Hematopoietic multipotent progenitor cell treated with erythropoietin and hydrocortisone succinate and interleukin-3 and kit ligand, for 15 days (in vitro differentiated cells): Measurements from ENCODE around the gene ATP8A2.
"Not testable (repeated sequence)": the region's sequence is repeated elsewhere in the genome, so short reads cannot be mapped to it uniquely, and the experiment has no call there.

Experiments
- DNase-seq: peaks from one replicate; pipeline ENCODE4 v3.0.0-alpha.2; 2015; ENCODE audit warnings: low spot score

ATP8A2 gene

DNA sequence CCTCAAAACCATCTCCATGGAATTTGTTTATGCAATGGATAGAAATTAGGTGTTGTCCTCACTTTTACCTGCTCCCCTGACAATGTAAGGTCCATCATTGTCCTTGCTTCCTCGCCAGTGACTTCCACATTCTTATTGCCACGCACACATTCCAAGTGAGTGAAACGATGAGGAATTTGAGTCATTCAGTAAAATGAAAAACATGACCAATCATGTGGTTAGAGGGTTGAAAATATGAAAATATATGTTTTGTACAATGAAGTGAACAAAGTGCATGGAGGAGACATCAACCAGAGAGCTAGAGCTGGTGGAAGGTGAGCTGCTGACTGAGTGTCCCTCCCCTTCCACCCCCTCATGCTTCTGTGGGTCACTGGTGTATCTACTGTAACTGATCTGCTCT, 91.7 kb downstream of the ATP8A2 start:
- no peak for DNase-seq

DNA sequence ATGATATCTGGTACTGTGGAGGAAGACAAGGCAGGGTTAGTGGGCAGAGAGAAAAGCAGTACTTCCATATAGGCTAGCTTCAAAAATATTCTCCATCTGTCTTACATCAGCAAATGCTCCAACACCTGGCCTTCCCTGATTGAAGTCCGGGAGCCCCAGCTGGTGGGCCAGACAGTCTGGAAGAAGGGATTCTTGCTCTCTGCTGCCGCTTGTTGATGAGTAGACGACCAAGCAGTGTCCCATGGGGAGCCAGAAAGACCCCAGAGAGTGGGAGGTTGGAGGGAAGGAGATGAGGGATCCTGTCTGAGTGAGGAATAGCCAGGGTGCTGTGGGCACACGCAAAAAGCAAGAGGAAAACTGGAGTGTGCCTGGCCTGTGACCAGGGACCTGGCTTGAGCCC, 95.1 kb downstream of the ATP8A2 start:
- no peak for DNase-seq

DNA sequence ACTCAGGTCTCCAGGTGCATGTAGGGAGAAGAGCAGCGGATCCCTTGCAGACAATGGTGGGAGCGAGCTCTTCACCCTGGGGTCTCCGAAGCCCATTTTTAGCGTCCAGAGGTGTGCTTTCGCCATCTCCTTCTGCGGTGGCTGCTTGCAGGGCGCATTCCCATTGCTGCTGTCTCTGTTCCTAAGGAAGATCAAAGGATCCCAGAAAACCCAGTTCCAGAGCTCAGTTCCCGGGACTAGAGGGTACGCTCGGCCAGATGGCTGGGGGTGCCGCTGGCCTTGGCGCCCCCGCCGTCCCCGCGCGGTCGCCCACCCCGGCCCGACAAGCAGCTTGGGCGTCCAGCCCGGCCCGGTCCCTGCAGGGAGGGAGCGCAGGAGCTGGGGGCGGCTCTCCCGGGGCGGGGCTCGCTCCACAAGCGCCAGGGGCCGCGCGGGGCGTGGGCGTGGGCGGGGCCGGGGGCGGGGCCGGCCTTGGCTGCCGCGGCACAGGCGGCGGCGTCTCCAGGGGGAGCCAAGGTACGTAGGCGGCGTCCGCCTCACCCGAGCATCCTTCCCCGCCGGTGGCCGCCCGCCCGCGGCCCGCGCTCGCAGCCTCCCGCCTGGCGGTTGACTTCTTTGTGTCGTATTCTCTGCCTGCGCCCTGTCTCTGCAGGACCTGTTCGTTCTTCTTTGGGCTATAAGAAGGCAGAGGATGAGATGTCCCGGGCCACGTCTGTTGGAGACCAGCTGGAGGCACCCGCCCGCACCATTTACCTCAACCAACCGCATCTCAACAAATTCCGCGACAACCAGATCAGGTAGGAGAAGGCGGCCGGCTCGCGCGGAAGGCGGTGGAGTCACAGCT, 96.8 kb downstream of the ATP8A2 start:
- DNase-seq: peak; percentile 5

DNA sequence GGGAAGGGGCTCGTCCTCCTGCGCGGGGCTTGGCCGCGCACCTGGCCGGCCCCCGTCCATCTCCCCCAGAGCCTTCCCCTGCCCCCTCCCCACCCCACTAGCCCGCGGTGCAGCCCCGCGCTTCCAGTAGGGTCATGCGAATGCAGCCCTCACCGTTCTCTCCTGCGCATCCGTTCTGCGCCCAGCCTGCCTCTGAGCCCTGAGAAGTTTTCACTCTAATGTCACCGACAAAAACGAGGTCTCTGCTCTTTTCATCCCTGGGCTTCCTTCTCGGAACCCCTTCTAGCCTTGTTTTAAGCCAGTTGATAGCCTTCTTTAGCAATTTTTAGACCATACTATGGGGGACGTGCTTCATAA, 97.4 kb downstream of the ATP8A2 start:
- DNase-seq: no peak

DNA sequence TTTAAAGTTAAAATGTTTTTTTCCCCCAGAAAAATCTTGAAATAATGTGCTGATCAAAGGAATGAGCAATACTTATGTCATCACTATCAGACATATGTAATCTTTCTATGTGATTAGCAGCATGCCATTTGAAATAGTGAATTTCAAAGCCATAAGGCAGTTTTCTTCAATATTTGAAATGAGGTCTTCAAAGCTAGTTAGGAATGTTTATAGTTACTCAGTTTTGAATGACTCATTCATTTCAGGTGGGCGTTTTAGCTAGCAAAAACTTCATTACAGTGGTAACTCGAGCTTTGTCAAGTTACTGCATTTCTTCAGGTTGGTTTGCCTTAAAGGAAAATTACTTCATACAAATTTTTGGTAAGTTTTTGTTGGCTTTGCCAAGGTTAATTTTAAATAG, 102.1 kb downstream of the ATP8A2 start:
- no peak for DNase-seq

DNA sequence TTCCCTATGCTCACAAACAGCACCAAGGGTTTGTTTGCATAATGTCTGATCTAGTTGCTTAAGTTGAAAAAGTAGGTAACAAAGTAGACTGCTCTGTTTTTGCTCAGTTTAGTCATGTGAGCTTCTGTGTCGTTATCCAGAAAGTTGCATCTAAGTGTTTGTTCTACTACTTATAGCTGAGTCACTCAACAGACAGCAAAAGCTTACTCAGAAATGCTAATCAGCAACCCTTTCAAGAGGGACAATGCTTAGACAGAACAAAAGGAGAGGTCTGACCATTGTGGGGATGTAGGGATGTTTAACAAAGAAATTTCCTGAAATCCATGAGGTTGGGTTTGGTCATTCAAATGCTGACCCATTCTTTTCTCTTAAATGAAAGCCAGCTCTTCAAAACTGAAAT, 106.4 kb downstream of the ATP8A2 start:
- no peak for DNase-seq

DNA sequence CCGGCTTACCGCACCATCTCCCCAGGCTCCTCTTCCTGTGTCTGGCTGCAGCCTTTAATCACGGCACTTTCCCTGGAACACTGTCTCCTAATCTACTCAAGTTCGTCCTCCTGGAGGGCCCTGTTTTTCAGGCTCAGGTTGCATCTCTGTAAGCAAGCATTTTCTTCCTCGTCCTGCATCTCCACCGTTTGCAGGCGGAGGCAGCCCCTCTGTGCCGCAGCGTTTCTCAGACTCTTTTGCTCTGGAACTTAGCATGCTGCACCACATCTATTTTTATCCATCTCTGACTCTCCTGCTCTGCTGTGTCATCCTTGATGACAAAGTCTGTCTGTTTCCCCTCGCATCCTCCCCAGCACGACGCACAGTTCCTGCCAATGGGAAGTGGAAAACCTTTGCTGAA, 117.5 kb downstream of the ATP8A2 start:
- DNase-seq: no peak

DNA sequence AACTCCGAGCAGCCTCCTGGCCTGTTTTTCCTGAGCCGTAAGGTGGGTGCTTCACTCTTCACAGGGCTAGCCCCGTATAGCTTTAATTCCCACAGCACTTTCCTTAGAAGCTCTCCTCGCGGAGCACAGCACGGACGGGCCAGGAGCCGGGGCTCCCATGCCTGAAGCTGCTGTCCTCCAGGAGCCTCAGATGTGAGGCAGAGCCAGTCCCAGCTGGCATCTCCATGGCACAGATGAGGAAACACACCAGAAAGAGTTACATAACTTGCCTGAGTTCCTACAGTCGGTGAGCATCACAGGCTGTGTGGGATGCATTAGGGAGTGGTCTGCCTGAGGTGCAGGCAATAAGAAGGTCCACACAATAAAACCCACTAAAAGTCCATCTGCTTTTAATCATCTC, 118.5 kb downstream of the ATP8A2 start:
- DNase-seq: no peak

DNA sequence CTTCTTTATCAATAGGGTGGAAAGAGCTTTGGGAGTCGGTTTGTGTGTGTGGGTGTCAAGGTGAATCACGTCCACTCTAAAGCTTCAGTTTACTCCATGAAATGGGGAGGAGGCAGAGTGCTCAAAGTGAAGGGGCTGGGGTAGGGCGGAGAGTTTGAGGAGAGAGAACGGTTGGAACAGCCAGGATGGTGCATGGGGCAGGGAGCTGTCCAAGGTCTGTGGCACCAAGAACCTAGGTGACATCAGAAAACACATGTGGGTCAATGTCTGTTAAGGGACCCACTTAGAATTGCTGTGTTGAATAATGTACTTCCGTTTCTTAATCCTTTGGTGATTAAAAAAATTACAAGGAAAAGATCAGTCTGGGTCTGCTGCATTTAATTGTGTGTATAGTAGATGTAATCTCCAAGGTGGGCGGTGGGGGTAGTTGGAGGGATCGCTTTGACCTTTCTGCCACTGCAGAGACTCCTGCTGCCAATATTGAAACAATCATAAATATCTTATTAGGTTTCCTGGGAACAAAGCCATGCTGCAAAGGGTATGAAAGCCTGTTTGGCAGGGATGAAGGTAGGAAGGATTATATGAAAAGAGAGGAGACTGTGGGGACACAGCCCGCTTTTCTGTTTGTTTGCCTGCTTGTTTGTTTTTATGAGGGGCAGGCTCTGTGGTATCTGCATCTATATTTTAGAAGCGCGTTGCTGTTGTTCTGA, 122.3 kb downstream of the ATP8A2 start:
- no peak for DNase-seq

DNA sequence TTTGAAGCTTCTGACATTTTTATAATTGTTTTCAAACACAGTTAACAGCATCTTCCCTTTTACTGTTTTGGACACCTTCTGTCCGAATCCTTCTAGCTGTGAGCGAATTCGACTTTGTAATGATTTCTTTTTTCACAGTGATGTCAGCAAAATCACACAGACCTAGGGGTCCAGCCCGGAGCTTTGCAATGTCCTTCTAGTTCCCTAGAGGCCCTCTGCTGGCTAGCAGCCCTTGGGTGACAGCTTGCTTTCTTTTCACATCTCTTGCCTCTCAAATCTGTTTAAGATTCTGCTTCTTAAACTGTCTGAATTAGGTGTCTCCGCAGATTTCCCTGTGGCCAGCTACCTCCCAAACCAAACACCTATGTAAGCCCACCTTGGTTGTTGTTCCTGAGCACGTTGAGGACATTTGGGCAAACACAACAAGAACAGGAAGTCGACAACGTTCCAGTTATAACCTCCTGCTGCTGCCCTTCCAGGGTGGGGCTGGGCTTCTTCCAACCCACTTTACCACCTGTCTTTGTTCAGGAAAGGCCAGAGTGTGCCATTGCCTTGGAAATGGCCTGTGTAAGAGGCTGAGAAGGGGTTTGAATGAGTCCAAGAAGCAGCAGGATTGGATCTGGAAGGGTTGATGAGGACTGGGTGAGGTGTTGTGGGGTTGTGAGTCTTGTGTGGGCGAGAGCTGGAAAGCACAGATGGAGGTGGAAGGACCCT, 123.1 kb downstream of the ATP8A2 start:
- DNase-seq: no peak

DNA sequence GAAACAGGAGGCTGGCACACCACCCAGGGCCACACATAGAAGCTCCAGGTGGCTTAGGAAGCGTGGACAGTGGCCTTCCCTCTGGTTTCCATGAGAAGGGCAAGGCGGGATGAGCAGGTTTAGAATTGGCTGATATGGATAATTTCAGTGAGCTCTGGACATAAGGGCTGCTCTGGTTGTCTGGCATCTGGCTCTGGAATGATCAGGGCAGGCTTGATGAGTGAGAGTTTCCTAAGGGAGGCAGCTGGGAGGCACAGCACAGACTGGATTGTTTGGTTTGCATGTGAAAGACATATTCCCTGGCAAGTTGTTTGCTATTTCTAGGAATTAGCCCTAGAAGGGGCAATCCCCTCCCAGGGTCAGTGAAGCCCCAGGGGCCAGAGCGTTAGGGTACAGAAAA, 129.5 kb downstream of the ATP8A2 start:
- DNase-seq: no peak

DNA sequence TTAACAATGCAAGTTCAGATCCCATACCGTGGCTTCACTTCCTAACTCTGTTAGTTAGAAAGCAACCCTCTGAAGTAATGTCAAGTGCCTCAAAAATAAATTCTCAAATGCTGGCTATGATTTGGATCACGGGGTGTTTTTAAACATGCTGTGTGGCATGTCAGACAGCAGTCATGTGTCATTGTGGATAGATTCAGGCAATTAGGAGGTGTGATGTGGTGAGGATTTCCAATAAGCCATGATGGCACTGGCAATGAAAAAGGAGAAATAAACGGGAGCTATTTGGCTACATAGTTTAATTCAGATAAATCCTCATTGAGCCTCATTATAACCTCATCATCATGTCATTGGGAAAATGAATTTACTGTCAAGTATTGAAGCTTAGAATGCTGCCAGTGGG, 130.3 kb downstream of the ATP8A2 start:
- no peak for DNase-seq

DNA sequence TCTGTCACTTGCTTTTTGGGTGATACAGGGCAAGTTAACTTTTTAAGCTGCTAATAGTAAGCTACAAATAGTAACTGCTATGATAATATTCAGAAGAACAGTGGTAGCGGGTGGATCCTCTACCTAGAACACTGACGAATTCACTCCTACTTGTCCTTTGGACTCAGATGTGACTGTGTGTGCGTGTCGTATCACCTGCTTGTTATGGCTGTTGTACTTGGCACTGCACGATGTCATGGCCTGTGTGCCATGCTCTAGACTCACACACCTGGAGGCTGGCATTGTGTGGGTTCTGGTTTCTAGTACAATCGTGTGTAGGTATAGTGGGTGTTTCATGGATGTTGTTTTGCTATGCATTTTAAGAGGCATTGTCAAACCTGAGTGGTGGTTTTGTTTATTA, 130.8 kb downstream of the ATP8A2 start:
- DNase-seq: no peak

DNA sequence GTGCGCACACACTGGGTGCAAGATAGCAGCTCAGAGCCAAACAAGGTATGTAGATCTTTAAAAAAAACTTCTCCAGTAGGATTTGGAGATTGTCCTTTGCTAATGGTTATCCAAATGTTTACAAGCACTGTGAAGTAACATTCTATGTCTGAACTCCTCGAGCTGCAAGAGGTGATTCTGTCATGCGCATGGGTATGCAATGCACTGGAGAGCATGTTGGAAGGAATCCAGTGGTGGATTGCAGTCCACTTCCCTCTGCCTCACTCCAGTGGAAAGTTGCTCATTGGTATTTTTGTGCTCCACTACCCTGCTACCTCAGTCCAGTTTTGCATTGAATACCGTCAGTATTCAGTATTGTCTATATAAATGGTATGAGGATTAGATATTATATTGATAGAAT, 132.1 kb downstream of the ATP8A2 start:
- DNase-seq: no peak

DNA sequence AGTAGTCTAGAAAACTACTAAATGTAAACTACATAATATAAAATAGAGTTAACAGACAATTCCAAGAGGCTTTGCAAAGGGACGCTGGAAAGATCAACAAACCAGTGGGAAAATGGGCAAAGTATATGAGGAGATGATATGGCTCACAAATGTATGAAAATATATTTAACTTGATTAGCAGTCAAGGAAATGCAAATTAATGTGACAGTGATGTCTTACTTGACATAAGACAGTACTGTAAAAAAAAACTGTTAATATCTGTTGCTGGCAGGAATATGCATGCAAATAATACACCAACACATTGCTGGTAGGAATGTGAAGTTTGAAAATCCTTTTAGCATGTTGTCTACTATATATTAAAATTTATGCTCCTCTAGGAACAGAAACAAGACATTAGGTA, 136.1 kb downstream of the ATP8A2 start:
- no peak for DNase-seq

DNA sequence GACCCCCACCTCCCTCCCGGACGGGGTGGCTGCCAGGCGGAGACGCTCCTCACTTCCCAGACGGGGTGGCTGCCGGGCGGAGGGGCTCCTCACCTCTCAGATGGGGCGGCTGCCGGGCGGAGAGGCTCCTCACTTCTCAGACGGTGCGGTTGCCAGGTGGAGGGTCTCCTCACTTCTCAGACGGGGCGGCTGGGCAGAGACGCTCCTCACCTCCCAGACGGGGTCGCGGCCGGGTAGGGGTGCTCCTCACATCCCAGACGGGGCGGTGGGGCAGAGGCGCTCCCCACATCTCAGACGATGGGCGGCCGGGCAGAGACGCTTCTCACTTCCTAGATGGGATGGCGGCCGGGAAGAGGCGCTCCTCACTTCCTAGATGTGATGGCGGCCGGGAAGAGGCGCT, 141.3 kb downstream of the ATP8A2 start:
- DNase-seq: not testable (repeated sequence)

DNA sequence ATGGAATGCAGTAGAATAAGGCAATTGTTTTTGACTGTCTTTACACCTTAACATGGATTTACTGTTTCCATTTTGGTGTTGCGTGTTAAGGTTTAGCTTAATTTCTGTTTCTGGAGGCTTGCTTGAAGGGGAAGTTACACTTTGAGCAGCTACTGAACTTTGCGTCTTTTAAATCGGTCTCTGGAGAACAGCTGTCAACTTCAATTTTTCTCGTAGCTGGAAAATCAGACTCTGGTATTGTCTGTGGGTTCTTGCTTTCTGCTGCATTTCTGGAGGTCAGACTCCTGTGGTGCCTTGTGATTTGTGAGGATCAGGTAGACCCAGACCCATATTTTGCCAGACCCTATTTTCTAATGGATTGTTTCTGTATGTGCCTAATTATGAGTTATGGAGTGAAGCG, 146.7 kb downstream of the ATP8A2 start:
- no peak for DNase-seq

DNA sequence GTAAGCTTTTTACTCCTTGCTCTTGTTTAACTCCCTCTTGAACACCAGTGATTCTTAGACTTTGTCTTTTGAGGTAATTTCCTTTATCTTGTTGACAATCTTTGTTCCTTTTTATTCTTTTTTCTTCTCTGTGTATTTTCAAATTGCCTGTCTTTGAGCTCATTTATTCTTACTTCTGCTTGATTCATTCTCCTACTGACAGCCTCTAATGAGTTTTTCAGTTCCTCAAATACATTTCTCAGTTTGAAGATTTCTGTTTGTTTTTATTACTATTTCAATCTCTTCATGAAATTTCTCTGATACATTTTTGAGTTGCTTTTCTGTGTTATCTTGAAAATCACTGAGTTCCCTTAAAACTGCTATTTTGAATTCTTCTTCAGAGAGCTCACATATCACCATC, 154.1 kb downstream of the ATP8A2 start:
- no peak for DNase-seq

DNA sequence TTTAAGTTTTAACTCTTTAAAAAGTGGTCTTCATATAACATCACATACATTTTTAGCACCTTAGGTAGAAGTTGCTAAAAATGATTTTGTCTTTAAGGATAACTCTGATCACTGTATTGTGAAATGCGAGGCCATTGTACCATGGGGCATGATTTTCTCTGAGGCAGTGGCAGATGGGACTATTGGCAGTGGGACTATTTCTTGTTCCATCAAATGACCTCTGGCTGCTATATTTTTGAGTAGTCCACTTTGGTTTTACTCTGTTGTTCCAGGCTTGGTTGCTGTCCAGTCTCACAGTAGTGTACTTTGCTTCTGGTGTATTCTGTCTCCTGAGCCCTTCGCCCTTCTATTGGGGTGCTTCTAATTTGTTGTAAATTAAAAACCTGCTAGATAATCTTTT, 156.5 kb downstream of the ATP8A2 start:
- no peak for DNase-seq

DNA sequence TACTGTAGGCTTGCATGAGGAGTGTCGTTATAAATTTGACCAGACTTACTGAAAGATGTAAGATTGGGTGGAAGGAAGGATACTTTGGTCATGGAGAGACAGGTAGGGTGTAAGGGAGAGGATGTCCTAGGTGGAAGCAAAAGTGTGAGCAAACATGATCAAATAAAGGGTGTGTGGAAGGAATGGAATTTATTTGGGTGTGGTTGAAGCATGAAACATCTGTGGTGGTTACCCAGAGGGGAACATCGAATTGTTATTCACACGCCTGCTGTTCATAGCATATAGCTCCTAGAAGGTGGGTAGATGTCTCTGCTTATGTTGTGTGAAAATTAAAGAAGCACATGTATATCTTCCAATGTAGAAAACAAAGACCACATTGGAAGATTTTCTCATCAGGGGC, 157.7 kb downstream of the ATP8A2 start:
- no peak for DNase-seq

DNA sequence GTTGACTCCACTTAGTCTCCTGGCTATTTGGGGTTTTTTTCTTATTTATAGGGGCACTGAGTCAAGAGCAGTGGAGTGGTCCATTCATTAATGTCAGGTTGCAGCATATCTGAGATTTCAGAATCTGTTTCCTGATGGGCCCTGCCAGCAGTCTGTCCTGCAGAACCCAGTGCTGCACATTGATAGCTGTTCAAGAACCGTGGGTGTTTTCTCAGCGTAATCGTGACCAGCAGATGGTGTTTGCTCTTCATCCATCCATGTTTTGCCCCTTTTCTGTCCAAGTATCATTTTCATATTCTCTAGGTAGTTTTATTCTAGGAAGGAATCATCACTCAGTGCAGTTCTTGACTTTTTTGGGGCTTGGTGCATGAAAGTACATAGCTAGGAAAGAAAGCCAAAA, 166.5 kb downstream of the ATP8A2 start:
- no peak for DNase-seq

DNA sequence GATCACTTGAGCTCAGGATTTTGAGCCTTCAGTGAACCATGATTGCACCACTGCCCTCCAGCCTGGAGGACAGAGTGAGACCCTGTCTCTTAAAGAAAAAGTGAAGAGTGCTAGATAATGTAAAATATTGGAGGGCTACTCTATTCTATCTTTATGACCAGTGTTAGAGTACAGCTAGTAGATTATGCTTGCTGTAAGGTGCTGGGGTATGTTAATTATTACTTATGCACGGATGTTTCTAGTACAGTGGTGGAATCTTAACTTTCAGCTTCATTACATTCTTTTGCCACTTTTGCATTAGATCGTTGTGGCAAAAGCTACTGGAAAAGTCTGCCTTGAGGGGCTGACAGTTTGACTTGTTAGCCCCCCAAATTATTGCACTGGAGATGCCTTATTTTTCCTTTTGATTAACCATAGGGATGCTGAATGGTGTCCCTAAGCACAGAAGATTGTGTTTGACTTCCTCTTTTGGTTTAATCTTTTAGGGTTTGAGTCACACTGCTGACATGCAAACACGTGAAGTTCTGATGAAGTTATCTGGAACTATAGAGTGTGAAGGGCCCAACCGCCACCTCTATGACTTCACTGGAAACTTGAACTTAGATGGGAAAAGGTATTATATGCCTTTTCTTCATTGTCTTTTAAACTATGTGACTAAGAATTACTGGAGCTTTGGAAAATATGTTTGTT, 169.8 kb downstream of the ATP8A2 start:
- no peak for DNase-seq

DNA sequence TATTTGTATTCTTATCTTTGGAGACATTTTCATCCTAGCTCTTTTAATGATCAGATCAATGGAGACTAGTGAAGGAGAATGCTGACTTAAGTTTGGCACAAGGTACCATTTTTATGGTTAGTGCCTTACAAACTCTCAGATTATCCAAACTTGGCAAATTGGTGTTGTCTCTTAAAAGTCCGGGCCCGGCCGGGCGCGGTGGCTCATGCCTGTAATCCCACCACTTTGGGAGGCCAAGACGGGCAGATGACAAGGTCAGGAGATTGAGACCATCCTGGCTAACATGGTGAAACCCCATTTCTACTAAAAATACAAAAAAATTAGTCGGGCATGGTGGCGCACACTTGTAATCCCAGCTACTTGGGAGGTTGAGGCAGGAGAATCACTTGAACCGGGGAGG, 177.2 kb downstream of the ATP8A2 start:
- DNase-seq: not testable (repeated sequence)
